Spinal cord (tissue), 10 donors: Measurements from ENCODE around the gene ACSF3. TPM values are rescaled to one million over a fixed set of nuclear protein-coding genes. Genes with fewer than 3 reads are reported as not detected.

ENCODE experiments used
- DNase-seq, 6 donors: peaks; one replicate each; pipeline versions ENCODE4 v3.0.0 to v3.0.0-alpha.2; 2013 to 2015; ENCODE audit warnings: low spot score in 6 of 6, low read depth in 4 of 6
- H3K27ac ChIP-seq: one replicate; pipeline ENCODE4 v1.5.1; 2013; ENCODE audit warnings: low read depth, low read length, control low read depth
- H3K27me3 ChIP-seq: one replicate; pipeline ENCODE4 v1.6.1; 2013; ENCODE audit warnings: low read length; ENCODE audit not compliant: control insufficient read depth, insufficient read depth
- H3K36me3 ChIP-seq: one replicate; pipeline ENCODE4 v1.6.1; 2013; ENCODE audit warnings: low read length; ENCODE audit not compliant: control insufficient read depth, insufficient read depth
- H3K4me1 ChIP-seq: one replicate; pipeline ENCODE4 v1.6.1; 2013; ENCODE audit warnings: low read length; ENCODE audit not compliant: control insufficient read depth, insufficient read depth
- H3K4me3 ChIP-seq: one replicate; pipeline ENCODE4 v1.5.1; 2013; ENCODE audit warnings: low read depth, low read length, control low read depth
- H3K9me3 ChIP-seq: one replicate; pipeline ENCODE4 v1.6.1; 2013; ENCODE audit warnings: low read length; ENCODE audit not compliant: control insufficient read depth, insufficient read depth
- WGBS: methylation state at CpG from one replicate; pipeline ENCODE4 v1.1.5; 2013; ENCODE audit warnings: missing lambda C conversion rate; ENCODE audit not compliant: insufficient coverage; 5-methylcytosine and 5-hydroxymethylcytosine counted together
- polyA plus RNA-seq, 2 donors: library from polyadenylated mRNA; unstranded; fragments of 120-200 nt; gene quantifications; one replicate each; pipeline ENCODE4 v1.2.1, GENCODE V29; 2013; ENCODE audit not compliant: insufficient read length in 2 of 2
- total RNA-seq, 2 donors: library from RNA; depleted of rRNA in 1 of 2; stranded (reverse); fragments of 120-200 nt in 1 of 2; fragments of >200 nt in 1 of 2; gene quantifications; one replicate each; pipeline versions ENCODE4 v1.2.3 to v1.2.4, GENCODE V29; 2013 to 2014
- donor health status: healthy.

ACSF3 gene
- total and polyA plus RNA-seq, 4 donors: 15.1 to 35.8 (median 29.0) TPM

DNA sequence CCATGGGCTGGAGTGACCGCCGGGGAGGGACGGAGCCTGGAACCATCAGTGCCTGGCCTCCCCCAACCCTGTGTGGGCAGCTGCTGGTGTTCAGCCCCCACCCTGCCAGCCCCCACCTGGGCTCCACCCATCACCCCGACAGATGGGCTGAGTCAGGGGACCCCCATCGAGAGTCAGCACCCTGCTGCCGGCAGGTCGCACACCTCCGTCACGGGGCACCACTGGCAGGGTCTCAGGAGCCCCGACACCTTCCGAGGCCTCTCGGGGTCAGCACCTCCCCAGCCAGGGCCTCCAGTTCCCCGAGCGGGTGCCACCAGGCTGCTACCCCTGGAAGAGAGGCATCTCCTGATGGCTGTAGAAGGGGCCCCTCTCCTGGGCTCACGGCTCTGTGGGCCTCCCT lies 38.3 kb upstream of the ACSF3 start:
- 85% methylated on average over 11 of the region's 15 CpGs for WGBS

DNA sequence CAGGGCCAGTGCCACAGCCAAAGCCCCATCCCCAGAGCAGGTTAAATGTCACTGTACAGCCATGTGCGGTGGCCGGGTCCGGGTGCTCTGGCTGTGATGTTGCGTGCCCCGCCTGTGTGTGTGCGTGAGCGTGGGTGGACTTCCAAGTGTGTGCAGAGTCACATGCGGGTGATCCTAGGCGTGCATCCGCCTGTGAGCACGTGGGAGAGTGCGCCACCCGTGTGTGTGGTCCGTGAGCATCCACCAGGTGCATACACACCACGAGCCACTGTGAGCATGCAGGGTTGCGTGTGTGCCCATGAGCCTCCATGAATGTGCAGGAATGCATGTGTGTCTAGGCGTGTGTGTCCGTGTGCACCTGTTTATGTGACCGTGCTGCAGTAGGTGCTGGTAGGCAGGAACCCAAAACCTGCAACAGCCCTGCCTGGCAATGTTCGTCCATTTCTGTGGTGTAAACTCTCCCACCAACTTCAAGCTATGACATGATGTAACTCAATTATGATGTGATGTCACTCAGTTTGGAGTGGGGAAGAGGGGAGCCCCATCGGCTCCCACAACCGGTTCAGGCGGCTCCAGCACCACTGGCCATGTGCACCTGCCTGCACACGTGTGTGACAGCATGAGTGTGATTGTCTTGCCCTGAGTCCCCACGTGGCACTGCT lies 37.6 kb upstream of the ACSF3 start:
- no peaks in the 10 kb centered on the region for H3K9me3 ChIP-seq
- no peaks in the 10 kb centered on the region for H3K27me3 ChIP-seq
- DNase-seq: no peak
- H3K27ac ChIP-seq: no peak overlapping the region
- H3K36me3 ChIP-seq: no peaks in the 10 kb centered on the region
- WGBS: 92% methylated on average over 24 of the region's 25 CpGs
- peaks cover 33% of the 10 kb centered on the region for H3K4me1 ChIP-seq
- no peak overlapping the region for H3K4me3 ChIP-seq

More for the DNA sequence above, 38.3 kb upstream of the ACSF3 start:
- H3K4me3 ChIP-seq: no peak overlapping the region
- H3K27me3 ChIP-seq: no peaks in the 10 kb centered on the region
- H3K36me3 ChIP-seq: no peaks in the 10 kb centered on the region
- H3K9me3 ChIP-seq: no peaks in the 10 kb centered on the region
- peaks cover 40% of the 10 kb centered on the region for H3K4me1 ChIP-seq
- H3K27ac ChIP-seq: no peak overlapping the region
- DNase-seq: no peak

DNA sequence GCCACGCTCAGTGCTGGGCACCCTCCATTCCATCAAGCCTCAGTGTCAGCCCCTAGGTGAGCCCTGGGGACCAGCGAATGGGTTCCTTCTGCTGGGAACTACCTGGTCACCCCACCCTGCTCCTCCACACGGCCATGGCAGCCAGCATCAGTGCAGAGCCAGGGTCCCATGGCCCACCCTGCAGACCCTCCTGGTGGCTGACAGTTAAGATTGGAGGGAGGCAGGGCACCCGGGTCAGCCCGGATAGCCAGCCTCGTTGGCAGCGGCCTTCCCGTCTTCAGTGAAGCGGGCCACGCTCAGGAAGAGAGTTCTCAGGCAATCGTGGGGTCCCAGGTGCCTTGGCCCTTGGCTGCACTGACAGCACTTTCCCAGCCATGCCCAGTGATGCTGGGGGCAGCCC lies 37.1 kb upstream of the ACSF3 start:
- Histone ChIP-seq H3K27me3 (no peaks in the 10 kb centered on the region), H3K9me3 (no peaks in the 10 kb centered on the region), H3K4me3 (no peak overlapping the region), H3K4me1 (peaks cover 31% of the 10 kb centered on the region), H3K27ac (no peak overlapping the region), H3K36me3 (no peaks in the 10 kb centered on the region)
- DNase-seq: no peak
- 84% methylated on average over 11 of the region's 11 CpGs for WGBS

DNA sequence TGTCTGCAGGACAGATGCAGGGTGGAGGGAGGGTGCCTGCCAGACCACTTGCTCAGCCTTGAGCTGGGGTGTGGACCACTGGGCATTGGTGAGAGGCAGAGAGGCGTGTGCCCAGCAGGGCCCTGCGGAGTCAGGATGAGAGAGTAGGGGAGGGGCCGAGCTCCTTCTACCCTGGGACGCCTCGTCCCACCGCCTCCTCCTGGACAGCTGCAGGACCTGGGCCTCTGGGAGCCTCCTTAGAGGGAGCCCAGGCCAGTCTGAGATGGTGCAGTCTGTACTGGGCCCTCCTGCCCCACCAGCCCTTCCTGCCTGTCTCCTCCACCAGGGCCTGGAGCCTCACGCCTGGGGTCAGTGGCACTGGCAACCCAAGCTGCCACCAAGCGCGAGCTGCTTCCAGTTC lies 35.9 kb upstream of the ACSF3 start:
- DNase-seq: no peak
- Histone ChIP-seq H3K27me3 (no peaks in the 10 kb centered on the region), H3K4me1 (peaks cover 25% of the 10 kb centered on the region), H3K9me3 (no peaks in the 10 kb centered on the region), H3K27ac (no peak overlapping the region), H3K36me3 (no peaks in the 10 kb centered on the region), H3K4me3 (no peak overlapping the region)
- 75% methylated on average over 9 of the region's 9 CpGs for WGBS

DNA sequence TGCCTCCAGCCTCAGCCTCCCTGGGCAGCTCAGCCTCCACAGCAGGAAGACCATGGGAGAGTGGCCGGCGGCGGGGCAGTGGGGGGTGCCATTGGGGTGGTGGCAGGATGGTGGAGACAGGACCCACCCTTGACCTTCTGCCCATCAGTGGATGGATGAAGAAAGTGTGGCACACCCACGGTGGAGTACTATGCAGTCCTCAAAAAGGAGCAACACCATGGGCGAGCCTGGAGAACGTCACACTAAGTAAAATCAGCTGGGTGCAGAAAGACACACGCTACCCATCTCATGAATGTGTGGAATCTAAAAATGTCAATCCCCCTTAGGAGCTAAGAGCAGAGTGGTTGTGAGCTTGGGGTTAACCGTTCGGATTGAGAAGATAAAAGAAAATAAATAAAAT lies 34.8 kb upstream of the ACSF3 start:
- WGBS: 100% methylated on average over 5 of the region's 9 CpGs
- no peak for DNase-seq
- Histone ChIP-seq H3K27ac (no peak overlapping the region), H3K36me3 (no peaks in the 10 kb centered on the region), H3K27me3 (no peaks in the 10 kb centered on the region), H3K4me3 (no peak overlapping the region), H3K9me3 (no peaks in the 10 kb centered on the region), H3K4me1 (peaks cover 14% of the 10 kb centered on the region)

DNA sequence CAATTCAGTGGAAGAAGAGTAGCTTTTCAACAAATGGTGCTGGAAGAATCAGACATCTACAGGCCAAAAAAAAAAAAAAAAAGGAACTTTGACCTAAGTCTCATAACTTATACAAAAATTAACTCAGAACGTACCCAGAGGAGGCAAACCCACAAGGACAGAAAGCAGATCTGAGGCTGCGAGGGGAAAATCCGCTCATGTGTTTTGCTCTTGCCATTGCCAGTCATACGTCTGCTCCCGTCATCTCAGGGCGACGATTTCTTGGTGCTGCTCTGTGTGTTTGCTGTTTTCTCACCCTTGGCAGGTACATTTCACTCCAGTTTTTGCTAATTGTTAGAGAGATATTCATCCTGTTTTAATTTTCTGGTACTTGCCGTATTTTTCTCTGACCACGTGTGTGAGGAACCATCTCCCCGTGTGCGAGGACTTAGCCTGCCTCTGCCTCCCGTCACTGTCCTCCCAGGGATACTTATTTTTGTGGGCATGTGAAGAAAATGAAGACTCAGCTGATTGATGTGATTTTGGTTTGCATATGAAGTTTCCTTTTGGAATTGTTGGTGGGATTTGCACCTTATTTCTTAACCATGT lies 33.4 kb upstream of the ACSF3 start:
- H3K27ac ChIP-seq: no peak overlapping the region
- WGBS: 84% methylated on average over 12 of the region's 12 CpGs
- H3K4me3 ChIP-seq: no peak overlapping the region
- no peaks in the 10 kb centered on the region for H3K27me3 ChIP-seq
- no peaks in the 10 kb centered on the region for H3K9me3 ChIP-seq
- H3K4me1 ChIP-seq: peaks cover 9% of the 10 kb centered on the region
- DNase-seq: no peak
- no peaks in the 10 kb centered on the region for H3K36me3 ChIP-seq

DNA sequence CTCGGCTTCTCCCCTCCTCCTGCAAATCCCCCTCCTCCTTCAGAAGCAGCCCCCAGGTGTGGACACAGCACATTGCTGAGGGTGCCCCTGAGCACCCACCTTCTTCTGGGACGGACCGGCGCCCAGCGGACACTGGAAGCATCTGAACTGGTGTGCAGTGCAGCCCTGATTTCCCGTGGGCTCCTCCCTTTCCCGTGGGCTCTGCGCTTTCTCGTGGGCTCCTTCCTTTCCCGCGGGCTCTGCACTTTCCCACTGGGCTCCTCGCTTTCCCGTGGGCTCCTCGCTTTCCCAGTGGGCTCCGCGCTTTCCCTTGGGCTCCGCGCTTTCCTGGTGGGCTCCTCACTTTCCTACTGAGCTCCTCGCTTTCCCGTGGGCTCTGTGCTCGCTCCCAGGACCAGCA lies 32.6 kb upstream of the ACSF3 start:
- Histone ChIP-seq H3K4me1 (peaks cover 9% of the 10 kb centered on the region), H3K27me3 (no peaks in the 10 kb centered on the region), H3K4me3 (no peak overlapping the region), H3K27ac (no peak overlapping the region), H3K36me3 (no peaks in the 10 kb centered on the region), H3K9me3 (no peaks in the 10 kb centered on the region)
- WGBS: 73% methylated on average over 21 of the region's 21 CpGs
- DNase-seq: no peak

DNA sequence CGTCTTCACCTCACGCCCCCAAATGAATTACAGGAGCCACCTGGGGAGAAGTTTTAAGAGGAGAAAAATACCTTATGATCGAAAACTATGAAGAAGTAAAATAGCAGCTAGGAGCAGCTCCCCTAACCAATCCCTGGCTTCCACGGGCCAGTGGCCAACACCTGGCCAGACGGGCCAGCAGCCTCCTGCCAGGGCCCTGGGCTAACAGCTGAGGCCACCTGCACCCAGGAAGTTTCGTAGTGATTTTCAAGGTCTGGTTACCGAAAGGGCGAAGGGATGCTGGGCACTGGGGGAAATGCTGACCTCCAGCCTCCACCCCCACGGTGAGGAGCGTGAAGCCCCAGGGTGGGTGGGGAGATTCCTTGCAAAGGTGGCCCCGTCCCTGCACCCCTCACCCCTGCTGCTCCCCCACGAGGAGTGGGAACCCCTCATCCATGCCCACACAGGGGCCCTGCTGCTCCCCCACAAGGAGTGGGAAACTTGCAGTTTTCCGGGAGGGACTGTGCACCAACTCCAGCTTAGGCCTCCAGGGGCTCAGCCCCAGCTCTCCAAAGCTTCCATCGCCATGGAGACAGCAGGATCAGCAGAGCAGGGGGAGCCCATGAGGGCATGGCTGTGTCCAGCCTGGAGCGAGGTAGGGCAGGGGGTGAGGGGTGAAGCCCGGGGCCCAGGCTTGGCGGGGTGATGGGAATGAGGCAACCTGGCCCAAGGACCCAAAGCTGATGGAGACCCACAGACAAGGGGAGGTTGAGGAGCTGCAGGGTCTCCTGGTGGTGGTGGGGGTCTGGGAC lies 31.9 kb upstream of the ACSF3 start:
- Histone ChIP-seq H3K27me3 (no peaks in the 10 kb centered on the region), H3K36me3 (no peaks in the 10 kb centered on the region), H3K9me3 (no peaks in the 10 kb centered on the region), H3K27ac (no peak overlapping the region), H3K4me1 (peaks cover 9% of the 10 kb centered on the region), H3K4me3 (no peak overlapping the region)
- 60% methylated on average over 12 of the region's 17 CpGs for WGBS
- DNase-seq: no peak

DNA sequence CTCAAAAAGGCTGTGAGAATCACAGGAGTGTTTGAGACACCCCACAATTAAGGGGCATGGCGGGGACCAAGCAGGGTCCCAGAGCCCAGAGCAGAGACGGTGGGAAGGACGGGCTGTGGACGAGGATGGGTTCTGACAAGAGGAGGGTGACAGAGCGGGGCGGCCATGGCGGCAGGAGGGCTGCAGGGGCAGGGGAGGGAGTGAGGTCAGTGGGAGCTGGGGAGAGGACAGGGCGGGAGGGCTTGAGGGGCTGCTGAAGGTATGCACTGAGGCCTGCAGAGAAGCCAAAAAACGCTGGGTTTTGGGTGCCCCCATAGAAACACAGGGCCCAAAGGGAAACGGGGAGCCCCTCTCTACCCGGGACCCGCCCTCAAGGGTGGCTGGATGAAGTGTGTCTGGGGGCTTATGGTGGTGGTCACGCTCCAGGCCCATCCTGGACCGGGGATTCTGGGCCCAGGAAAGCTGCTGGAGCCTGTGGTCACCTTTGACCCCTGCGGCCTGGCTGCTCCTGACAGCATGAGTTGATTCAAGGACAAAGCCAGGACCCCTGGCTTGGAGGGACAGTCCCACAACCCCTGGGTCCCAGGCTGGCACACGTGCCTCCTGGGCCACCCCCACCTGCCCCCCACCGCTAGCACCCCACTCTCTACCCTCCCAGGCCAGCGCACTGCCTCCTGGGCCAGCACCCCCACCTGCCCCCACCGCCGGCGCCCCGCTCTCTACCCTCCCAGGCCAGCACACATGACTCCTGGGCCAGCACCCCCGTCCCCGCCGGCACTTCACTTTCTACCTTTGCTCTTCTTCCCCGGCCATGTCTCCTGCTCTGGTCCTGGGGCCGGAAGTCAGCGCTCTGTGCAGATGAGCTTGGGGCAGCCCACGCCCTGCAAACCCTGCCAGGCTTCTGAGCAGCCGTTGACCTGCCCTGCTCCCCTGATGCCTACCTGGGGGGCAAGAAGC lies 31.0 kb upstream of the ACSF3 start:
- no peaks in the 10 kb centered on the region for H3K27me3 ChIP-seq
- no peak overlapping the region for H3K4me3 ChIP-seq
- H3K9me3 ChIP-seq: no peaks in the 10 kb centered on the region
- no peaks in the 10 kb centered on the region for H3K36me3 ChIP-seq
- WGBS: 84% methylated on average over 26 of the region's 30 CpGs
- H3K27ac ChIP-seq: no peak overlapping the region
- DNase-seq: no peak
- peaks cover 9% of the 10 kb centered on the region for H3K4me1 ChIP-seq
